Tibial nerve (tissue), 4 donors: ENCODE results near the gene CKAP5.

Experiments
- CTCF ChIP-seq, 5 experiments: fragments of 200-600 bp in 3 of 5; fragments of 450-650 bp in 2 of 5; sonication (generic) in 3 of 5; IDR thresholded peaks; one replicate each; pipeline ENCODE4 v1.5.1; 2016 to 2019; ENCODE audit warnings: antibody characterized with exemption in 5 of 5, mild to moderate bottlenecking in 3 of 5, moderate library complexity in 2 of 5
- EP300 ChIP-seq, 2 donors: sonication (generic); formaldehyde crosslinking; IDR thresholded peaks; one replicate each; pipeline ENCODE4 v1.6.1; 2017; ENCODE audit warnings: antibody characterized with exemption in 2 of 2, mild to moderate bottlenecking in 1 of 2

- TF ChIP-seq CTCF (IDR thresholded peaks at IDR 0.05) (no peak), EP300 (IDR thresholded peaks at IDR 0.05) (no peak)
These were observed 33.0 kb upstream of the CKAP5 start for GRCh38 chr11:46879056-46879585.
